HG02884 (cell line): ENCODE data around the gene UHRF2.
A peak's percentile ranks its signal among the peaks of the same experiment; 100 is the strongest.
"Not testable (repeated sequence)": the region's sequence is repeated elsewhere in the genome, so short reads cannot be mapped to it uniquely, and the experiment has no call there.

Experiments used
- ATAC-seq: cut with Tn5 transposase; IDR thresholded peaks from one replicate; pipeline ENCODE4 v1.9.1; 2021; ENCODE audit warnings: mild to moderate bottlenecking, moderate library complexity; ENCODE audit not compliant: unreplicated experiment

UHRF2 gene, protein sequence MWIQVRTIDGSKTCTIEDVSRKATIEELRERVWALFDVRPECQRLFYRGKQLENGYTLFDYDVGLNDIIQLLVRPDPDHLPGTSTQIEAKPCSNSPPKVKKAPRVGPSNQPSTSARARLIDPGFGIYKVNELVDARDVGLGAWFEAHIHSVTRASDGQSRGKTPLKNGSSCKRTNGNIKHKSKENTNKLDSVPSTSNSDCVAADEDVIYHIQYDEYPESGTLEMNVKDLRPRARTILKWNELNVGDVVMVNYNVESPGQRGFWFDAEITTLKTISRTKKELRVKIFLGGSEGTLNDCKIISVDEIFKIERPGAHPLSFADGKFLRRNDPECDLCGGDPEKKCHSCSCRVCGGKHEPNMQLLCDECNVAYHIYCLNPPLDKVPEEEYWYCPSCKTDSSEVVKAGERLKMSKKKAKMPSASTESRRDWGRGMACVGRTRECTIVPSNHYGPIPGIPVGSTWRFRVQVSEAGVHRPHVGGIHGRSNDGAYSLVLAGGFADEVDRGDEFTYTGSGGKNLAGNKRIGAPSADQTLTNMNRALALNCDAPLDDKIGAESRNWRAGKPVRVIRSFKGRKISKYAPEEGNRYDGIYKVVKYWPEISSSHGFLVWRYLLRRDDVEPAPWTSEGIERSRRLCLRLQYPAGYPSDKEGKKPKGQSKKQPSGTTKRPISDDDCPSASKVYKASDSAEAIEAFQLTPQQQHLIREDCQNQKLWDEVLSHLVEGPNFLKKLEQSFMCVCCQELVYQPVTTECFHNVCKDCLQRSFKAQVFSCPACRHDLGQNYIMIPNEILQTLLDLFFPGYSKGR

DNA sequence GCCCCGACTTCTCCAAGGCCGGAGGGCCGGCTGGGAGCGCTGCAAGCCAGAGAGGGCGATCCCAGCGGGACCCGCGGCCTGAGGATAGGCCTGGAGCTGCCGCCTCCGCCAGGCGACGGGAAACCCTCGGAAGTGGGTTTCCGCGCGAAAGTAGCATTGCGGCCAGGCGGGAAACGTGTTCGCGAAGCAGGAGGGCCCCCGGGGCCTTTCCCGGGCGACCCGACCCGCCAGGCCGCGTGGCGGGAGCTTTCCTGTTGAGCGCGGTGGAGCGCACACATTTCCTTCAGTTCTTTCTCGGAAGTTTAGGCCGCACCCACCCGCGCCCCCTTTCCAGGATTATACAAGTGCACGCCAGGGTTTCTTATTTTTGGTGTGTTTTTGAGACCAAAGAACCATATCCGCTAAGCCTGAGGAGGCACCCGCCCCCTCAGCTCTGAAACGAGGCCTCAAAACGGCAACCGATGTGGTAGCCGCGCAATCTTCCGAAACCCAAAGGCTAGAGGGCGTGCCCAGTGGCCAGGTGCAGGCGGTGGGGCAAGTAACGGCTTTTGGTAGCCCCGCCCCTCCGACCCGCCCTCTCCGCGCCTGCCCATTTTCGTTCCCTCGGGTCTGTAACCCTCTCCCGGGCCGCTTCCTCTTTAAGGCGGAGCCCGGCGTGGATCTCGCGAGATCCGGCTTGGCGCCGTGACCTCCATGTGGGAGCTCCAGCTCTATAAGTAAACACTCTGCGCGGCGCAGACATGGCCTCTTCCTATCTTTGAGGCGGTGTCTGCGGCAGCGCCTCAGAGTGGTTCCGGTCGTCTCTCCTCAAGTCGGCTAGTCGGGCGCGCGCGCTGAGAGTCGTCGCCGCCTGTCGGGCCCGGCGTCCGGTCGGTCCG lies at the start of gene UHRF2:
TSS of gene UHRF2 (plus strand) at position 713 of the 878 bp plus-strand sequence. CDS start 292 bp downstream, outside the sequence.
- peak; percentile 75 for ATAC-seq

DNA sequence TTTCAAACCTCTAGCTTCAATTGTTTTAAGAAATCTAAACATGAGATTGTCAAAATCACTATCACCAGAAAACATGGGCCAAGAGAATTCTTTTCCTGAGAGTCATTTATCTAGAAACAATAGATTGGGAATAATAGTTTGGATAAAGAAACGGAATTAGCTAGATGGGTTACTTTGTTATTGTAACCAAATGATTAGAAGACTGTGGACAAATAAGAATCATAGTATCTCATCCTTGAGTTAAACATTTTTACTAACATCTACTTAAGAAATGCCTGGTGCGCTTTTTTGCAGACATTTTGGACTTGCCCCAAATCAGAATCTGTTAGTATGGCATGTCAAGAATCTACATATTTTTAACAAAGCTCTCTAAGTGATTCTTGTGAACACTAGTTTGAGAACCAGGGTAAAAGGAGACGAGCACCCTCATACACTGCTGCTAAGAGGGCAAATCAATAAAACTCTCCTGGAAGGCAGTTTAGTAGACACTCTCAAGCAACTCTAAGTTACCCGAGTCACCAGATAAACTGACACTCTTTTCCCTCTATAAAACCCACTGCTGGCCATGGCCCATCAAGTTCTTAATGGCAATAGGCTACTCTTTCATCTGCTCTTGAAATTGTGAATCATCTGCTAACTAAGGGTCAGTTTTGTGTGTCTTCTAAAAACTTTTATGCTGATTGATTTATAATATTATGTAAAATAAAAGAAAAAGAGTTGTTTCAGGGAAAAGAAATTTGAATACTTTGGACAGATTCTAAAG lies 45.7 kb upstream of the UHRF2 start:
- no peak for ATAC-seq

DNA sequence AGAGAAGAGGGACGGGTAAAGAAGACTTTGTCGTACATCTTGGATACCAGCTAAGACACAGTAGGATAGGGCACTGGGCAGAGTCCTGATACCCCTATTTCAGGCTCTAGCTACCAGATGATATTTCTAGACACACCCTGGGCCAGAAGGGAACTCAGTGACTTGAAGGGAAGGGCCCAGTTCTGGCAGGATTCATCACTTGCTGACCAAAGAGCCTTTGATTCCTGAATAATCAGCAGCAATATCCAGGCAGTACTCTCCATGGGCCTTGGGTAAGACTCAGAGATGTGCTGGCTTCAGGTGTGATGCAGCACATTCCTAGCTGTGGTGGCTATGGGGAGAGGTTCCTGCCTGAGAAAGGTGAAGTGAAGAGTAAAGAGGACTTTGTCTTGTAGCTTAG lies 44.2 kb upstream of the UHRF2 start:
- no peak for ATAC-seq

DNA sequence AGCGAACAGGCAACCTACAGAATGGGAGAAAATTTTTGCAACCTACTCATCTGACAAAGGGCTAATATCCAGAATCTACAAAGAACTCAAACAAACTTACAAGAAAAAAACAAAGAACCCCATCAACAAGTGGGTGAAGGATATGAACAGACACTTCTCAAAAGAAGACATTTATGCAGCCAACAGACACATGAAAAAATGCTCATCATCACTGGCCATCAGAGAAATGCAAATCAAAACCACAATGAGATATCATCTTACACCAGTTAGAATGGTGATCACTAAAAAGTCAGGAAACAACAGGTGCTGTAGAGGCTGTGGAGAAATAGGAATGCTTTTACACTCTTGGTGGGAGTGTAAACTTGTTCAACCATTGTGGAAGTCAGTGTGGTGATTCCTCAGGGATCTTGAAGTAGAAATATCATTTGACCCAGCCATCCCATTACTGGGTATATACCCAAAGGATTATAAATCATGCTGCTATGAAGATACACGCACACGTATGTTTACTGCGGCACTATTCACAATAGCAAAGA lies 31.5 kb upstream of the UHRF2 start:
- not testable (repeated sequence) for ATAC-seq

DNA sequence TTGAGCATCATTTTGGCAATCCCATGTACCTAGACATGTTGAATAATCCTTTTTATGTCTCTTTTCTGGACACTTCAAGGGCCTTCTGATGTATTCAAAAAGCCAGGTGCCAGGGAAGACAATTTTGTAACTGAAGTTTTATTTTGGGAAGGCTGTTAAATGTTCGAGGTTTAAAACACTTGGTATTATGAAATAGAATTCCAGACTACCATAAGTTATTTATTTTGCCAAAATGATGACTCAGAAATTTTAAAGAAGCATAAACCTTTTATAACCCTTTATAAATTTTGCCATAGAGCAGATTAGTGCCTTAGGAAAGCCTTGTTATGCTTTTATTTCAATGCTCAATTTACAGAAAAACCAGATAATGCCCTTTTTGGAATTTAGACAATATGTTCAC lies 30.3 kb upstream of the UHRF2 start:
- ATAC-seq, result no peak

DNA sequence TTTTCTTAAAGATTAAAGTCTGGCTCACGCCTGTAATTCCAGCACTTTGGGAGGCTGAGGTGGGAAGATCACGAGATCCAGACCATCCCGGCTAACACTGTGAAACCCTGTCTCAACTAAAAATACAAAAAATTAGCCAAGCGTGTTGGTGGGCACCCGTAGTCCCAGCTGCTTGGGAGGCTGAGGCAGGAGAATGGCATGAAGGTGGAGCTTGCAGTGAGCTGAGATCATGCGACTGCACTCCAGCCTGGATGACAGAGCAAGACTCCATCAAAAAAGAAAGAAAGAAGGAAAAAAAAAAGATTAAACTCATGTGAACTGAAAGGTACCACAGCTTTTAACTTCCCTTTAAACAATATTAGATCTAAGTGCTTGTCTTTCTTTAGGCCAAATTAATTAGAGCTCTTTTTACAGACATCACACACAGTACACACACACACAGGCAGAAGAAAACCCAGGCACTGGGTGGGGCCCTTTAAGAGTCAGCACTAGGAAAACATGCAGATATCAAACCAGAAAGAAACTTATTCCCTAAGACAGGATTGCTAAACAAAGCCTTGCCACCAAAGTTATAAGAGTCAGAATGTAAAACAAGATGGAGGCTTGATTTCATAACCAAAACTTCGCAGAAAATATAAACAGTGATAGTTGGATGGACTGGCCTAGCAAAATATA lies 29.3 kb upstream of the UHRF2 start:
- ATAC-seq, result no peak

DNA sequence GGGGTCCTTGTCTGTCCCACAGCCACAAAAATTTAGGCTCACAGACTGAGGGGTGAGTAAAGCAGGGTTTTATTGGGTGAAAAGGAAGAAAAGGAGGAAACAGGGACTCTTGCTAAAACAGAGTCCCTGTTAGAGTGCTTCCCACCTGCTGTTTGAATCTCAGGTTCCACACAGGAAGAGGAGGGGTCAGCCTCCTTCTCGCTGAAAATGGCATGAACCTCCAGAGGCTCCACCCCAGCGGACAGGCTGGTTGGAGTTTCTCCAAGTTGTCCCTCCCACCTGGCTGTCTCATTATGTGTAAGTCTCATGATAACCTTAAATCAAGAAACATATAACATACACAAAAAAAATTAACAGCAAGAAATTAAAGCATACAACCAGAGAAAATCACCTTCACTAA lies 28.3 kb upstream of the UHRF2 start:
- ATAC-seq, result no peak

DNA sequence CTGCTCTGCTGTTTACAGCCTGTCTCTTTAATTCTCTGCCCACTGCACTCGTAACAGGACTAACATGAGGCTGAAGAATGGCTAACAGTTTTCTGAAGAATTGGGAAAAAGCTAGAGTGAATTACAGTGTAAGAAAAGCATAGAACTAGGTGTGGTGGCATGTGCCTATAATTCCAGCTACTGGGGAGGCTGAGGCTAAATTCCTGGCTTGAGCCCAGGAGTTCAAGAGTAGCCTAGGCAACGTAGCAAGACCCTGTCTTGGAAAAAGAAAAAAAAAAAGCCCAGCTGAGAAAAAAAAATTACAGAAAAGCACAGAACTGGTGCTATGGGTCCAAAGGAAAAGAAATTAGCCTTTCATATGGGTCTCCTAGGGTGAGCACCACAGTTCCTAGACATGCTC lies 13.9 kb upstream of the UHRF2 start:
- no peak for ATAC-seq

DNA sequence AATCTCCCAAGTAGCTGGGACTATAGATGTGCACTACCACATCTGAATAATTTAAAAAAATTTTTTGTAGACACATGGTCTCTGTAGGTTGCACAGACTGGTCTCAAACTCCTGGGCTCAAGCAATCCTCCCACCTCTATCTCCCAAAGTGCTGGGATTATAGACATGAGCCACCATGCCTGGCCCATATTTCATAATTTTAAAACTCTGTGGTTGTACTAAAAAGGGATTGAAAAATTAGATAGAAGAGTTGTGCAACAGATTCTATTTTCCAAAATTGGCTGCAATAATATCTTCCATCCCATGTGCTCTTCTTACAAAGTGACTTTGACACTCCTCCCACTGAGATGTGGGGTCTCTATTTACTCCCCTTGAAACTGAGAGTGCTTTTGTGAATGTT lies 7.6 kb upstream of the UHRF2 start:
- ATAC-seq, result no peak

DNA sequence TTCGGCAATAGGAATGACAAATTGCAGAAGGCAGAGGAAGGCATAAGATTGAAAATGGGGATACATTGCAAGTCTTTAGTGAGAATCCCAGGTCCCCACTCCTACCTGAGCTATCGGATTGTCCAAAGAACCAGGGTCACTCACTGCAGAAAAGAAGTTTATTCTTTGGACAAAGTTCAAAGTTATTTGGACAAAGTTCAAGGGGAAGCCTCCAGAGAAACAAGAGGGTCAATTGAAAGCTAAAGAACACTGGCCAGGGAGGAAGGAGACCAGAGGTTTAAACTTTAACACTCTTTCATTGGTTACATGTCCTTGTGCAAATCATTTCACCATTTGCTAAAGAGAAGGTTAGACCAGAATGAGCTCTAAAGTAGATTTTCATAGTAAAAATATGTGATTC lies 5.2 kb upstream of the UHRF2 start:
- no peak for ATAC-seq

DNA sequence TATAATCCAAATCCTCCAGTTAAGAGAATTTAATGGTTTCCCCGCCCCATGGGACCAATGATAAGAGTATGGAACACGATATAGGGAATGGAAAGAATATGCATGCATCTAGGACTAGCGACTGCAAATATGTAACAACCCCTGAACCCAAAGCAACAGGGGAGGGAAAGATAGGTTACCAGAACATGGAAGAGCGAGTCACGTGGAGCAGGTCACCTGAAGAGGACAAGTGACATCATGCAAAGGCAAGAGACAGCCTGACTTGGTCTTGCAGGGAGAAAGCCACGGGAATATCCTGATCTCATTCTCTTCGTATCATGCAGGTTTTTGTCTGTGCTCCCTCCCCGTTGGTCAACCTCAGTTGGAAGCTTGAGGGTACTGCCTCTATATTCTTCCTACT lies 4.7 kb upstream of the UHRF2 start:
- no peak for ATAC-seq

DNA sequence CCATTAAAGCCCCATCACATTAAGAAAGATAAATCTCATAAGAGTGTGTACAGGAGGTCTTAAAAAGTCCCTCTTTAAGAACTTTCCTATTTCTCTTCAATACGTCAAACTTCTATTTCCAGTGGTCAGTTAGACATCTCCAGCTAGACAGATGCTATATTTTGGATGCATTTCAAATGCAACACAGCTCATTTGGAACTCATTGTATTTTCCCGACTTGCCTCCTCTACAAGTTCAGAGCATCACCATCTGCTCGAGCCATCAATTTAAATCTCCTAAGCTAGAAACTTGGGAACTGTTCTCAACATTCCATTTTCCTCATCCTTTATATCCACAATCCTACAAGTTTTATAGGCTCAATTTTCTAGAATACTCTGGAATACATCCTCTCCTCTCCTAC lies 3.2 kb upstream of the UHRF2 start:
- no peak for ATAC-seq

DNA sequence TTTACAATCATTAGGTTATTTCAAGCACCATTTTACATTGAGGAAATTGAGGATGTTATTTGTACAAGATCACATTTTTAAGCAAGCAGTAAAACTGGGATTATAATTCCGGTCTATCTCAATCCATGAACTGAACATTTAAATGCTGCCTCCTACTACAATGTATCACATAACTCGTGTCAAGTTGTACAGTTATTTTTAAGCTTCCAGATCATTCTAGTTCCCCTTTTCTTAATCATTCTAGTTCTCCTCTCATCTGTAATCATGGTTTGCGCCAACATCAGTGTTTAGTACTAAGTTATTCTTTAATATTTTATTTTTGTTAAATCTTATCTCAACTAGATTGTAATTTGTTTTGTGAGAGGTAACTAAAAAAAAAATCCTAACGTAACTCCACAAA lies 2.4 kb upstream of the UHRF2 start:
- ATAC-seq, result no peak

DNA sequence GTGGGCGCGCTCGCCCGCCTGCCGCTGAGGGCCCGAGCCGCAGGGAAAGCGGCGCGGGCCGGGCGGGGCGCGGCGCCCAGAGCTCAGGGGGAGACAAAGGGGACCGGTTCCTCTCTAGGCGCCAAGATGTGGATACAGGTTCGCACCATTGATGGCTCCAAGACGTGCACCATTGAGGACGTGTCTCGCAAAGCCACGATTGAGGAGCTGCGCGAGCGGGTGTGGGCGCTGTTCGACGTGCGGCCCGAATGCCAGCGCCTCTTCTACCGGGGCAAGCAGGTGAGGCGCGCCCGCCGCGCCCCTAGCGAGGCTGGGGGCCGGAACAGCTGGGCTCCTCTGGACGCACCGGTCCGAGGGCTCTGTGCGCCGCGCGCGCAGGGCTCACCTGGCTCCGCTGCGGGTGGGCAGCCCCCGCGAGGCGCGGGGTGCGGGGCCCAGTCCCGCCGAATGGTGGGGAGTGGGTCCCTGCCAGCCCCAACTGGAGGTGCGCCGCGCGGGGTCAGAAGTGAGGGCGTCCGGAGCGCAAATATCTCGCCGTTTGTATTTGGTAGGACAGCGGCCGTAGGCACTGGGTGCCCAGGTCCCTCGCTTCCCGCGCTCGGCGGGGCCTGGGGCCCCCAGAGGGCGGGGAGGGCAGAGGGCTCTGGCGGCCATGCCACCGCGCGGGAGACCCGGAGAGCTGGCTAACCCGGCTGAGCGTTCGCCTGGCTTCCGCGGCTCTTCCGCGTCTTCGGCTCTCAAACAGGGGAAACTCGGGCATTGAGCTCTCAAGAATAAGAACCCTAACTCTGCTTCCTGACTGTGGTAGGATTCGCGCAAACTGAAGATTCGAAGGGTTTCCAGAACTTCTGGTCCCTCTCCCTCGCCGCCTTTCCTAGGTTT lies 607 bp downstream of the UHRF2 start:
- peak; percentile 5 for ATAC-seq

DNA sequence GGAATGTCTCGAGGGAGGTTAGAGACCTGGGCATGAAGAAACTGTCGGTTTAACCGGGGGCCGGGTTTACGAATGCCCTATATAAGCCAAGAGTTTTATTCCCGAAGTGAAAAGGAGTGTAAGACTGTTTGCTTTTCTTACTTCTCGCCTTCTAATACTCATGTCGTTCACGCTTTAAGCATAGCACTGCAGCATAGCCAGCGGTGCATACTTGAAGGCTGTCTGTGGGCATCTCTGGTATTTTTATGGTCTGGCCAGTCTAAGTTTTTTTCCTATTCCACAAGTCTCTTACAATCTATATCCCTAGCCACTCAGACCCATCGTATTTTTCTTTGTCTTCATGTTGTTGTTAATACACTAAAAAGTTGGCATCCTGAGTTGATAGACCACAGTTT lies 1.2 kb downstream of the UHRF2 start:
- ATAC-seq, result no peak

DNA sequence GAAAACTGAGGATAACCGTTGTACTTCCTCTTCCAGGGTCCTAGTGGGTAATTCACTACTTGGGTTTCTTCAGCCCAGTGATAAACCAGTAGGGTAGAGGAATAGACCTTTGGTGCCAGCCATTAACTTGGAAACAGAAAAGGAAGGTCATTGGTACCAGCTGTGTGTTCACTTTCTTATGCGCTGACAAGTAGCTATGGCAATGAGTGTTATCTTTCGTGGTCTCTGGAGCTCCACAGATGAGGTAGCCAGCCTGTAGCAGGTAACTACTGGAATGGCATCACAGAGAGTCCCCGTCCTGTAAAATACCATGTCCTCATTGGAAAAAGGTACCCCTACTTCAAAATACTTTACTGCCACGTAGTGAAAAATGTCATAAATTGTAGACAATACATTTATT lies 2.3 kb downstream of the UHRF2 start:
- no peak for ATAC-seq

DNA sequence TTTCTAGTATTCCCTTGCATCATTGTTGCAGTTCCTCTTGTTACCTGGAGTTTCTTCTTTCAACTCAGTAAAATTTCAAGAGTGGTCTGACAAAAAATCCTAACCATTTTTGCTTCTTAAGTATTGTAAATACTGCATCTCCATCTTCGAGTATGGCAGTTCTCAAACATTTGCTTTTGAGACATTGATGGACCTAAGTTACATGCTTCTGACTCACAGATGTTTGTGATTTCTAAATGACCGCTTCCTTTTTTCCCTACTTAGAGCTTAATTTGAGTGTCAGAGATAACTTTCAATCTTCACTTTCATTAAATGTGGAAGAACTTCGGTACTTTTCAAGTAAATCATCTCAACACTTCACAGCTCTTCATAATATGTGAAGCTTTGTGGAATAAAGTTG lies 4.2 kb downstream of the UHRF2 start:
- no peak for ATAC-seq

DNA sequence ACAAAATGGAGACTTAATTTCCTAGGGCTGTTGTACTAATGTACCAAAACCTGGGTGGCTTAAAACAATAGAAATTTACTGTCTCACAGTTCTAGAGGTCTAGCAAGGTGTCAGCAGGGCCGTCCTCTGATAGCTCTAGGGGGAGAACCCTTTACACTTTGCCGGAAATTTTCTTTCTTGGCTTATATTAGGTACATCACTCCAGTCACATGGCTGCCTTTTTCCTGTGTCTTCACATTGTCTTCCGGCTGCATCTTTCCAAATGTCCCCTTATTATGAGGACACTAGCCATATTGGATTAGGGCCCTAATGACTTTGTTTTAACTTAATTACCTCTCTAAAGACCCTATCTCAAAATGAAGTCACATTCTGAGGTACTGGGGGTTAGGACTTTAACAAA lies 5.8 kb downstream of the UHRF2 start:
- no peak for ATAC-seq

DNA sequence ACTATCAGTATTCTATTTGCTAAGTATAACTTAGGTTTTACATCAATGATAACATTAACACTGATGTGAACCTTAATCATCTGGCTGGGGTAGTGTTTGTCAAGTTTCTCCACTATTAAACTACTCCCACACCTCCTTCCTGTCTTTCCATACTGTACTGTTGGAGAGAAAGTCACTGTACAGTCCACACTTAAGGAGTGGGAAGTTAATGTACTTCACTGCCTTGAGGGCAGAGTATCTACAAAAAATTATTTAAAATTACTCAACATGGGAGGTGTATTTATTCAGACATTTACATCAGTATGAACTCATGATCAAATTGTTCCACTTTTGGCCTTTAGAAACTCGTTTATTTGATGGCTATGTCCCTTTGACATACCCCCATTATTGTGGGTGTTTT lies 11.9 kb downstream of the UHRF2 start:
- ATAC-seq, result no peak
